Keratinocyte (primary cell): Measurements from ENCODE around the gene C4orf54.

Source experiments
- EZH2 ChIP-seq: IDR thresholded peaks from one replicate; pipeline ENCODE4 v1.6.1; 2012; ENCODE audit warnings: inconsistent platforms, mild to moderate bottlenecking, low read length, moderate library complexity
- TF ChIP-seq, protein P1 (sequence below), 3 experiments: IDR thresholded peaks in 1 of 3; conservative IDR thresholded peaks in 1 of 3; optimal IDR thresholded peaks in 1 of 3; 2 replicates in 2 of 3; 3 replicates in 1 of 3; pipeline versions ENCODE3 to v1.5.1; 2011; ENCODE audit warnings: low read length in 3 of 3, mild to moderate bottlenecking in 3 of 3, moderate library complexity in 2 of 3, control low read depth in 1 of 3, inconsistent platforms in 1 of 3; ENCODE audit not compliant: insufficient read depth in 2 of 3; ENCODE audit errors: extremely low read depth in 1 of 3

GRCh38 chr4:99608417-99608816, 49.2 kb downstream of the C4orf54 start:
- TF ChIP-seq, protein P1, sequence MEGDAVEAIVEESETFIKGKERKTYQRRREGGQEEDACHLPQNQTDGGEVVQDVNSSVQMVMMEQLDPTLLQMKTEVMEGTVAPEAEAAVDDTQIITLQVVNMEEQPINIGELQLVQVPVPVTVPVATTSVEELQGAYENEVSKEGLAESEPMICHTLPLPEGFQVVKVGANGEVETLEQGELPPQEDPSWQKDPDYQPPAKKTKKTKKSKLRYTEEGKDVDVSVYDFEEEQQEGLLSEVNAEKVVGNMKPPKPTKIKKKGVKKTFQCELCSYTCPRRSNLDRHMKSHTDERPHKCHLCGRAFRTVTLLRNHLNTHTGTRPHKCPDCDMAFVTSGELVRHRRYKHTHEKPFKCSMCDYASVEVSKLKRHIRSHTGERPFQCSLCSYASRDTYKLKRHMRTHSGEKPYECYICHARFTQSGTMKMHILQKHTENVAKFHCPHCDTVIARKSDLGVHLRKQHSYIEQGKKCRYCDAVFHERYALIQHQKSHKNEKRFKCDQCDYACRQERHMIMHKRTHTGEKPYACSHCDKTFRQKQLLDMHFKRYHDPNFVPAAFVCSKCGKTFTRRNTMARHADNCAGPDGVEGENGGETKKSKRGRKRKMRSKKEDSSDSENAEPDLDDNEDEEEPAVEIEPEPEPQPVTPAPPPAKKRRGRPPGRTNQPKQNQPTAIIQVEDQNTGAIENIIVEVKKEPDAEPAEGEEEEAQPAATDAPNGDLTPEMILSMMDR (optimal IDR thresholded peaks at IDR 0.05 in 1 of 3, IDR thresholded peaks at IDR 0.05 in 1 of 3, conservative IDR thresholded peaks at IDR 0.05 in 1 of 3; ENCODE audit: extremely low read depth in 1 of 3, insufficient read depth in 2 of 3, low read length in 3 of 3): no peak
- no peak for TF ChIP-seq EZH2
